SKM-1 treated with dmso at 0.1 percent for 144 hours (cell line): ENCODE measurements around the gene SANBR.
"Not testable (repeated sequence)": the region's sequence is repeated elsewhere in the genome, so short reads cannot be mapped to it uniquely, and the experiment has no call there.

ENCODE experiments used
- DNase-seq: peaks from one replicate; lab custom pipeline; 2025; ENCODE audit not compliant: unreplicated experiment; lab: John Stamatoyannopoulos, UW

SANBR gene

DNA sequence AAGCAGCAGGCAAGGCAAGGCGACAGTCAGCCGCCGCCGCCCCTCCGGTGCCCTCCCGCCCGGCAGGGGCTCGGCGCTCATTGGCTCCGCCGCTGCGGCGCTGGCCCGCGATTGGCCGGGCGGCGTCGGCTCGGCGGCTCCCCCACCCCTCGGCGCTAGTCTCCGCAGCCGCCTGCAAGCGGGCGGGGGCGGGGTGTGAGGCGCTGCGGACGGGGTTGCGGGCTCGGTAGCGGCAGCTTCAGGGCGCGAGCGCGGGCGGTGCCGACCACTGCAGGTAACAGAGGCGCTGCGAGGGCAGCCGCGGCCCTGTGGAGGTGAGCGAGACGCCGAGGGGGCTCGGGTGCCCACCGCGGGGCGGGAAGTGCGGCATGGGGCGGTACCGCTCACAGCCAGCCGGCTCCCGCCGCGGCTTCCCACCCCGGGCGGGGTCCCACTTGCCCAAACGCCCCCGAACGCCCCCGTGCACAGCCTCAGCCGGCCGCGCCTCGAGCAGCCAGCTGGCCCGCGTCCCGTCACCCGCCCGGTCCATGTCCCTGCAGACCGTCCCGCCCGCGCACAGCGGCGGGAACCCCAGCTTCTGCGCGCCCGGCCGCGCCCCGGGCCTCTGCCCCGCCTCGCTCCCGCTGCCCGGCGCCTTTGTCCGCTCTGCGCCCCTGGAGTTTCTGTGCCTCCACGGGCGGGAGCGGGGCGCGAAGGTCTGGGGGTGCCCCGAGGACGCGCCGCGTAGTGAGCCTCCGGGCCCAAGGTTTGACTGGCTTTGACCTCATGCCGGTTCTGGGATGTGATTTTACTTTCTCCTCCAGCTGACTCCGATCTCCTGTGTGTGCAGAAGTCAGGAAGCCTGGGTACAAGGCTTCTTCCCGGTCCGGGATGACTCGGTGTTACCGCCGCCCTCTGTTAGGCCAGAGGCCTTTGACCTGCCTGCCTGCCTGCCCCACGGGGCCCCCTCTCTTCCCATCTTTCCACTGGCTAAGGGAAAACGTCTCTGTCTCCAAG is at the start of gene SANBR:
Gene SANBR (plus strand): TSS at position 158 of the 996 bp plus-strand sequence. CDS start 4,480 bp downstream, outside the sequence.
- DNase-seq, result peak; percentile 90

DNA sequence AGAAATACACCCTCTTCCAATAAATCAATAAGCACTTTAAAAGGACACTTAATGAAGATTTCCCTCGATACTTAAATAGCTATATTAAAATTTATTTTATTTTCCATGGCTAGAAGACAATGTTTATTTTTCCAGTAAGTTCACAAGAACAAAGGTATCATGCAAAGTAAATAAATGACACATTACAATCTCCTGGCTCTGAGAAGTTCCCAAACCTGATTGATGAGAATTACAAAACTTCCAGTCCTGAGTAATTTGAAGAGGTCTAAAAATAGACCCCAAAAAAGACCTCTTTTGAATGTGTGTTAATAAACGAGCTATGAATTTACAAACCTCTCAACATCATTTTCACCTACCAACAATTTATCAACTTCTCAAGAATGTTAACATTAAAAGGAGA is 49.7 kb upstream of the SANBR start:
- DNase-seq, result no peak

DNA sequence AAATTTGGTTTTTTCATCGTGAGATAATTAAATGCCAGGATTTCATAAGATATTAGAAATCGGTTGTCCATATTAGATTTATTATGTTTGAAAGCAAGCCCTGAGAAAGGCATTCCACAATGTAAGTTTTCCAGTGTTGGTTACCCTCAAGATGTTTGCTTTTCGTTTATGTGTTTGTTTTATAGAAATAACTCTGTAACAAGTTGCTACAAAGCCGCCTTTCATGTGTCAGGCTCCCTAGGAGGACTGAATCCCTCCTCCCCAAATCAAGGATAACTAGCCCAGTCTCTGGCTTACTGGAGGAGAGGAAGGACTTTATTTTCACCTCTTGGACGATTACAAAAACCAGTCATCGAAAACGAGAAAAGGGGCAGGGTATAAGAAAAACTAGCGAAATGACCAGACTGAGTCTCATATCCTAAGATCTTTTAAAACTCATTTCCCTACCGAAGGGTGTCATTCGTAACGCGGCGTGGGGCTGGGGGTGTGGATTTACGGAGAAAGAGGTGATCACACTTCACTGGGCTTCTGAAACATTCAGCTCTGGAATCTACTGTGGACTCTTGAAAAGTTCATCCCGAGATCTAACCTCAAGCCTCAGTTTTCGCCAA is 49.2 kb upstream of the SANBR start:
- no peak for DNase-seq

DNA sequence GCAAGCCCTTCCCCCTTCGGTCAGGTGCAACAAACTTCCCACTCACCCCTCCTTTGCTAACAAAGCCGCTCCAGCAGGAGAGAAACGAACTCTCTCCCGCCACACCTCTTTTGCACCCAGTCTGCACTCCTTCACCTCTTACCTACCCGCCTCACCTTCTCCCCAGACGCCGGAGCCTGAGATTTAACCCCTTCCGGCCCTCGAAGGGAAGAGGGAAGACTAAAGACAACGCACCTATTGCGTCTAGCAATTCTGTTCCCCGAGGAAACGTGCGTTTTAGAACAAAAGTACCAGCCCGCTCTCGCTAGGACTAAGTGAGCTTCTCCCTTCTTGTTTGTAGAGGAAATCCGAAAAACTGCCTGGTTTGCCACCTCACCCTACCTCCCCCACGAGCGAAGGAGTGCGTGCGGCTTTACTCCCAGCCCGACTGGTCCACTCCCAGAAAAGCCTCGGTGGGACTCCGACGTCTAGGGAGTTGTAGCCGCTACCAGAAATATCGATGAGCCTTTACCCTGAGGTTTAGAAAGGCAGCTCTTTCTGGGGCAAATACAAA is 48.6 kb upstream of the SANBR start:
- peak; percentile 89 for DNase-seq

DNA sequence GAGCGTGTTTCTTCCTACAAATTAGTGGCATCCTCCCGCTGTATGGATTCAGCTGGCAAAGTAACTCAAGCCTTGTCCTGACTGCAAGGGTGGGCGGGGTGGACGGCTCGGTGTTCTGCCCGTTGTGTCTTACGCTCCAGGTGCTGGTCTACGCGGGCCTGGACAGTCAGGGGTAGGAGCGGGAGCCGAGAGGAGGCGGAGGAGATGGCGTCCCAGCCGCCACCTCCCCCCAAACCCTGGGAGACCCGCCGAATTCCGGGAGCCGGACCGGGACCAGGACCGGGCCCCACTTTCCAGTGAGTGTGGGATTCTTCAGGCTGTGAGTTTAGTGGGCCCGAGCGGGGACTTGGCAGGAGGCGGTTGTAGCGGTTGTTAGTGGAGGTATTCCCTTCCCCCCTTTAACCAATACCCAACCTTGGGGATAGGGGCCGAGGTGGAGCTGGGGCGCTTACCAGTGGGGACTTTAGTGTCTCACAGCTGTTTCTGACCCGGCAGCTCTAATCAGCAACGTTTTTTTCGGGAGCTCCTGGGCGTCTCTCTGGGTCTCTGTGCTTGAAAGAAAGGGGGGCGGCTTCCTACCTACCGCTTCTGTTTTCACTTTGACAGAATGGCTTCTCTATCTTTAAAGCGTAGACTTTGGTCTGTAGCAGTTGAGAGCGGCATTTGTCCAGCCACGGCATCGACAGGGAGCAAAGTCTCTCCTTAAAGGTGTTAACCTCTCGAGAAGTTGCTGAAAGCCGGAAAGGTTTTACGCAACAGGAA is 47.9 kb upstream of the SANBR start, which contains the start of the genes PEX13 and PUS10:
Gene PEX13 (plus strand): TSS at position 165 of the 762 bp plus-strand sequence. CDS start 40 bp downstream, at position 205.
Gene PUS10 (minus strand): TSS at position 700 of the 762 bp plus-strand sequence. CDS start 6,365 bp downstream, outside the sequence.
- DNase-seq, result peak; percentile 69

DNA sequence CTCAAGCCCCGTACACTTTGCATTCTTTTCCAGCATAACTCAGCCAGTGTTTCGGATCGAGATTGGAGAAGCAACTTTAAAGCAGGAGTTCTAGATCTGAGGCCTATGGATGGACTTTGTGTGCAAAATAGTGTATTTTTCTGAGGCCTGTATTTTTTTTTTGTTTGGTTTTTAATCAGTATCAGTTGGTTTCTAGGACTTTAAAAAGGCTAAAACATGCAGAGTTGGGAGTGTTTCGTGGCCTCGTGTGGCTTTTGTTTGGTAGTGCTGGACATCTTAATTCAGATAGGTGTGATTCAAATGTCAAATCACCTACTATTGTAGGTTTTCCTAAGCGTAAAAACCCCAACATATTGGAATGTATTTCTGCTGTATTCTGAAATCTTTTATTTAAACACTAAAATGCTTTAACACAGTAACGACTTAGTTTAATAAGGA is 47.3 kb upstream of the SANBR start:
- DNase-seq, result no peak

DNA sequence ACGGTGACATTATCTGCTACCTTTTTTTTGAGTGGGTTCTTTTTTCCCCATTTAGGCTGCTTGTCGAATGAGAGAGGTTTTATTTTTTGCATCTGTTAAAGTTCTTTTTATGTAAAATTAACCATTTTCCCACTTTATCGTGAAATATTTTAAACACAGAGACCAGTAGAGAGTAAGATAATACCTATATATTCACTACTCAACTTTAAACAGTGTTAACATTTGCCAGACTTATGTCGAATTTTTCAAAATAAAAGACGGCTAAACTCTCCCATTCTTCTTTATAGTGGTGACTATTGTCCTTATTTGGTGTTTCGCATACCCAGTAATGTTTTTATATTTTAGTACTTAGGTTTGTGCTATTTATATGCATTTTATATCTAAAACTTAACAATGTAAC is 46.9 kb upstream of the SANBR start:
- no peak for DNase-seq

DNA sequence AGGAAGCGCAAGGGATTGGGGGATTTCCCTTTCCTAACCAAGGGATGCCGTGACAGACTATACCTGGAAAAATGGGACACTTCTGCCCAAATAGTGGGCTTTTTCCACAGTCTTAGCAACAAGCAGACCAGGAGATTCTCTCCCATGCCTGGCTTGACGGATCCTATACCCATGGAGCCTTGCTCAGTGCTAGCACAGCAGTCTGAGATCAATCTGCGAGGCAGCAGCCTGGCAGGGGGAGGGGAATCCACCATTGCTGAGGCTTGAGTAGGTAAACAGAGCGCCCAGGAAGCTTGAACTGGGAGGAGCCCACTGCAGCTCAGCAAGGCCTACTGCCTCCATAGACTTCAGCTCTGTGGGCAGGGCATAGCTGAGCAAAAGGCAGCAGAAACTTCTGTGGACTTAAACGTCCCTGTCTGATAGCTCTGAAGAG is 44.4 kb upstream of the SANBR start:
- no peak for DNase-seq

DNA sequence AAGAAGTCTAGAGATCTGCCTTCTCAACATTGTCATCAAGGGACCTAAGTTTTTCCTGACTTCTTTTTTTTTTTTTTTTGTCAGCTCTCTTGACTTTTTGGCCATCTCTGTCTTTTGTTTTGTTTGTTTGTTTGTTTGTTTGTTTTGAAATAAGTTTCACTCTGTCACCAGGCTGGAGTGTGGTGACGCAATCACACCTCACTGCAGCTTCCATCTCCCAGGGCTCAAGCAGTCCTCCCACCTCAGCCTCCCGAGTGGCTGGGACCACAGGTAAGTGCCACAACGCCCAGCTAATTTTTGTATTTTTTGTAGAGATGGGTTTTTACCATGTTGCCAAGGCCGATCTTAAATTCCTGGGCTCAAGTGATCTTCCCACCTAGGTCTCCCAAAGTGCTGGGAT is 42.0 kb upstream of the SANBR start:
- no peak for DNase-seq

DNA sequence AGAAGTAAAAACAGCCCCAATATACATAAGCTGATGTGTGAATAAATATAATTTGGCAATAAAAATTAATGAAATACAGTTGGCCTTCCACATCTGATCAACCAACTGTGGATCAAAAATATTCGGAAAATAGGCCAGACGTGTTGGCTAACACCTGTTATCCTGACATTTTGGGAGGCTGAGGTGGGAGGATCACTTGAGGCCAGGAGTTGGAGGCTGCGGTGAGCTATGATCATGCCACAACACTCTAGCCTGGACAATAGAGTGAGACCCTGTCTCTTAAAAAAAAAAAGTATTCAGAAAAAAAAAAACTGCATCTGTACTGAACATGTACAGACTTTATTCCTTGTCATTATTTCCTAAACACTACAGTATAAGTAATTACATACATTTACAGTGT is 36.1 kb upstream of the SANBR start:
- DNase-seq, result no peak

DNA sequence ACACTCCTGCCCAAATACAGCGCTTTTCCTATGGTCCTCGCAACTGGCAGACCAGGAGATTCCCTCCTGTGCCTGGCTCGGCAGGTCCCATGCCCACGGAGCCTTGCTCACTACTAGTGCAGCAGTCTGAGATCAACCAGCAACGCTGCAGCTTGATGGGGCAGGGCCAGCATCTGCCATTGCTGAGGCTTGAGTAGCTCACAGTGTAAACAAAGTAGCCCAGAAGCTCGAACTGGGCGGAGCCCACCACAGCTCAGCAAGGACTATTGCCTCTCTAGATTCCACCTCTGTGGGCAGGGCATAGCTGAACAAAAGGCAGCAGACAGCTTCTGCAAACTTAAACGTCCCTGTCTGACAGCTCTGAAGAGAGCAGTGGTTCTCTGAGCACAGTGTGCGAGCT is 31.1 kb upstream of the SANBR start:
- not testable (repeated sequence) for DNase-seq

DNA sequence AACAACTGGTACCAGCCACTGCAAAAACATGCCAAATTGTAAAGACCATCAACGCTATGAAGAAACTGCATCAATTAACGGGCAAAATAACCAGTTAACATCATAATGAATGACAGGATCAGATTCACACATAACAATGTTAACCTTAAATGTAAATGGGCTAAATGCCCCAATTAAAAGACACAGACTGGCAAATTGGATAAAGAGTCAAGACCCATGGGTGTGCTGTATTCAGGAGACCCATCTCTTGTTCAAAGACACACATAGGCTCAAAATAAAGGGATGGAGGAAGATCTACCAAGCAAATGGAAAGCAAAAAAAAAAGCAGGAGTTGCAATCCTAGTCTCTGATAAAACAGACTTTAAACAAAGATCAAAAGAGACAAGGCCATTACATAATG is 29.0 kb upstream of the SANBR start:
- not testable (repeated sequence) for DNase-seq

DNA sequence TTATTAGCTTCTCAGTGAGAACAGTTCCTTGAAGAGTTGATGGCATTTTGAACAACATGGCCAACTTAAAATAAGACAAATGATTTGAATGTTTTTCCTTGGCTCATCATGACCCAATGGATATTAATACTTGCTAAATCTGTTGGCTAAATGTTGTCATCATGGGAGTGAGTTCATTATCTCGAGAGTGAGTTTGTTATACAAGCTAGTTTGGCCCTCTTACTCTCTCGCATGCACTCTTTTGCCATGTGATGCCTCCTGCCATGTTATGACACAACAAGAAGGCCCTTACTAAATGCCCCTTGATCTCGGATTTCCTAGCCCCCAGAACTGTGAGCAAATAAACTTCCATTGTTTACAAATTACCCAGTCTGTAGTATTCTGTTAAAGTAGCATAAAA is 22.9 kb upstream of the SANBR start:
- no peak for DNase-seq

DNA sequence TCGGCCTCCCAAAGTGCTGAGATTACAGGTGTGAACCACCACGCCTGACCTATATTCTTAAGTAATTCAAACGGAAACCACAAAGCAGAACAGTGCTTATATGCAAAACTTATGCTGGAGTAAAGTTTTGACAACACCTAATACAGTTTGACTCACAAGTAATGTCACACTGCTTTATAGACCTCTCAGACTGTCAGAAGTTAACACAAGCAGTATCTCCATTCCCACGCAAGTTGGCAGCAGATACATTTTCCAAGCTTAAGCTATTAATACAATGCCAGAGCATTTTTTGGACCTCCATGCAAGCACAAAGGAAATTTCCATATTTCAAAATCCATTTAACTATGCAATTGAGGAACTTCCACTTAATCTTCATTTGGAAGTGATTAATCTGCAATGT is 21.0 kb upstream of the SANBR start:
- no peak for DNase-seq

DNA sequence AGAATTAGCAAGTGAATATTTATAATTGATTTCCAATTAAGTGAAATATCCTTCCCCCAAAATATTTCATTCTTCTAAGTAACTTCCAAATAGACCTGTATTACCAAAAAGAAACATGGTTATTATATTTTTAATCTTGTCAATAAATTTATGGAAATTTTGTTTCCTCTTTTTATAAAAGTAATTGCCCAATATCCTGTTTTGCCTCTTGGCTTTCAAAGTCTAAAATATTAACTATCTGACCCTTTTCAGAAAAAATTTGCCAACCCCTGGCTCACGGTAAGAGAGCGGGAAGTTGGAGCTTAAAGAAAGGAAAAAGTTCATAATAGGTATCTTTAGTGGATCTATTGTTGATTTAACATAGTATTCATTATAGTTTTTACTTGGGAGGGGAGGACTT is 20.4 kb upstream of the SANBR start:
- DNase-seq, result no peak

DNA sequence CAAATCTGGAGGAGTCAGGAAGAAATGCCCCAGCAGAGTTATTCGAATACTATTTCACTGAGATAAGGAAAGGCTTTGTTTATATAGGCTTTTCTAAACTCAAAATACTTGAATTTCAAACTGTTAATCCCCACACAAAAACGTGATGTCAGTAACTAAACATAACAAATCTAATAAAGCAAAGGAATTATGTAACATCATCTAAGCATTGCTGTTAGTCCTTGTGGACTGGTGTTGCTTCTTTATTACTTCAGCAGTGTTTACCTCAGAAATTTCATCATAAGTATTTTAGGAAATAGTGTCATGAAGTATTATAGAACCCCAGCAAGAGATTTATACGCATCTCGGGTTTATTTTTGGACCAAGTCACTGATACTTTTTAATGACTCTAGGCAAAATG is 19.7 kb upstream of the SANBR start:
- no peak for DNase-seq

DNA sequence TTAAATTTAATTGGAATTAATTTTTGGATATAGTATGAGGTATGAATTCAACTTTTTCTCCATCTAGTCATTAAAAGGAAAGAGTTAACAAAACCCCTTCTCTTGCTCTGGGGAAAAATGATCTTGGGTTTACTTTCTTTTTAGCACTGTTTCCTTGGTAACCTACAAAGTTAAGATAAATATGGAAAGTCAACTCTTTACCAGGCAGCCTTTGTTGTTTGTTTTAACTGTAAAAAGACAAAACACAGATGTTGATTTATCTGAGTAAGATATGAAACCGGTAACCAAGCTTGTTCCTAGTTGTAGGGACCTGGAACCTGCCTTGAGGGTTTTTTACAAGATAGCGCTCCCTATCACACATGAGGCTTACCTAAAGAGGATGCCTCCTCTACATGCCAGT is 10.1 kb upstream of the SANBR start:
- no peak for DNase-seq

DNA sequence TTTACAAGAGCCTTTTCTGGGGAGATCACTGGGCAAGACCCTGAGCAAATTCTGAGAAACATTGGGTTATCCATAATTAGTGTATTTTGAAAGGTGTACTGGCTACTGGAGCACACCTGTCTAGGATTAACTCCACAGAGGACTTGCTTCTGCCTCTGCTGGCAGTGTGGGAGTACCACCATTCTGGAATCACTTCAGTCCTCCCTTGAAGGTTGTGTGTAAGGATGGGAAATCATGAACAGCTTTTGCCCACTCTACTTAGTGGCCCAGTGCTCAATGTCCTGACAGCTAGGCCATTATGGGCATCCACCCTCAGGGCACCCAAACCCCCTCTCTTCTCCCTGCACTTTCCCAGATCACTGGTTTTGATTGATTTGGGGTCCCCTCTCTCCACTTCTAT is 8.1 kb upstream of the SANBR start:
- DNase-seq, result no peak

DNA sequence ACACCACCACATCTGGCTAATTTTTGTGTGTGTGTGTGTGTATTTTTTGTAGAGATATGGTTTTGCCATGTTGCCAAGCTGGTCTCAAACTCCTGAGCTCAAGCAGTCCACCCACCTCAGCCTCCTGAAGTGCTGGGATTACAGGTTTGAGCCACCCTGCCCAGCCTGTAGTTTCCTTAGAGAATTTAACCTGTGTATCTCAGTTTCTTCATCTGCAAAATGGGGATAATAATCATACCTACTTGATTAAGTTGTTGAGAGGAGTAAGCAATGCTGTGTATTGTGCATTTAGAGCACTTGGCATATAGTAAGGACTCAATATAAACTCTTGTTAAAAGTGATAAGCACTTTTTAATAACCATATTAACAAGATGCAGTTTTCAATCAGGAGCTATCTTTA is 6.3 kb upstream of the SANBR start:
- no peak for DNase-seq

DNA sequence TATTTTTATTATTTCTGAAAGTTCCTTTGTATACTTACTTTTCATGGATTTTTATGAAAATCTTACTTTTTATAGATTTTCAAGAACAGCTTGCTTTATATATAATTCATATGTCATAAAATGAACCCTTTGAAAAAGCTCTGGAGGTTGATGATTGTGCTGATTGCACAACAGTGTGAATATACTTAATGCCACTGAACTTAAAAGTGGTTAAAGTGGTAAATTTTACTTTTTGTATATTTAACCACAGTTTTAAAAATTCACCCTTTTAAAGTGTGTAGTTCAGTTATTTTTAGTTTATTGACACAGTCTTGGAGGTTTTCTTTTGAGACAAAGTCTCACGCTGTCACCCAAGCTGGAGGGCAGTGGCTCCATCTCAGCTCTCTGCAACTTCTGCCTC is 8.4 kb downstream of the SANBR start:
- no peak for DNase-seq

DNA sequence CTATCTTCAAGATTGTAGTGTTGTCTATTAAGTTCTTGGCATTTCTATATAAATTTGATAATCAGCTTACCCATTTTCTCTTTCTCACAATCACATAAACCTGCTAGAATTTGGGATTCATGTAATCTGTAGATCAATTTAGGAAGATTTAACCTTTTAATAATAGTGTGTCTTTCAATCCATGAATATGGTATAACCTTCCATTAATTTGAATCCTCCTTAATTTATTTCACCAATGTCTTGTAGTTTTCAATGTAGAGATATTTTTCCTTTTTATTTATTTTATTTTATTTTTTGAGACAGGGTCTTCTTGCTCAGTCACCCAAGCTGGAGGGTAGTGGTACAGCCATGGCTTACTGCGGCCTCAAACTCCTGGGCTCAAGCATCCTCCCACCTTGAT is 20.2 kb downstream of the SANBR start:
- DNase-seq, result no peak
